ENCODE measurements around the gene THSD7B. TPM values are rescaled to one million over a fixed set of nuclear protein-coding genes. Genes with fewer than 3 reads are reported as not detected.

Gene THSD7B
- total and polyA plus RNA-seq, 9 of the 15 experiments (the other 6 are each of a cell fraction or from before 2014, with no cell fraction given): not detected

DNA sequence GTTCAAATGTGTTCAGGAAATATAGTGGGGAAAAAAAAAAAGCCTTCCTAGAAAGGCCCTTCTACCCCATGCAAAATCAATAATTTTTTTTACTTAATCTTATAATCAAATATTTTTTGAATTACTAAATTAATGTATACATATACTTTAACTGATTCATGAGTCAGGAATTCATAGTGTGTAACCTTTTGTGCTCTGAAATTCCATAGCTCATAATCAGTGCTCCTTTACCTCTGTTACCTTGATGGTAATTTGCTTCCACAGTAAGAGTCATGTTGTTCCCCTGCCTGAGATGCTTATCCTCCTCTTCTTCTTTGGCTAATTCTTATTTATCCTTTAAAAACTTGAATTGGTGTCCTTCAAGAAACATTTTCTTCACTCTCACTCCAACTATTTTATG, 414.2 kb downstream of the THSD7B start:
- no peak overlapping the region for H3K4me3 ChIP-seq
- H3K27ac ChIP-seq (ENCODE audit: extremely low read depth, low read depth, low read length): no peak overlapping the region
- no peaks in the 10 kb centered on the region for H3K9me3 ChIP-seq (replicated peaks; ENCODE audit: control insufficient read depth, insufficient read depth, low read depth, low read length)
- H2AFZ ChIP-seq (ENCODE audit: low read depth, low read length): no peak overlapping the region
- DNase-seq (ENCODE audit: extremely low read depth in 1 of 4, low spot score in 3 of 4): no peak
- H3K9ac ChIP-seq (ENCODE audit: insufficient read depth in 1 of 2, low read depth in 2 of 2, low read length in 2 of 2): no peak overlapping the region
- no peaks in the 10 kb centered on the region for H3K36me3 ChIP-seq (ENCODE audit: control insufficient read depth, insufficient read depth, low read length)
- BruUV-seq (replicated peaks): no TSS peak
- no peak for TF ChIP-seq BCL6 (CRISPR knock-in tag; IDR thresholded peaks at IDR 0.05)
- TF ChIP-seq, protein P1, sequence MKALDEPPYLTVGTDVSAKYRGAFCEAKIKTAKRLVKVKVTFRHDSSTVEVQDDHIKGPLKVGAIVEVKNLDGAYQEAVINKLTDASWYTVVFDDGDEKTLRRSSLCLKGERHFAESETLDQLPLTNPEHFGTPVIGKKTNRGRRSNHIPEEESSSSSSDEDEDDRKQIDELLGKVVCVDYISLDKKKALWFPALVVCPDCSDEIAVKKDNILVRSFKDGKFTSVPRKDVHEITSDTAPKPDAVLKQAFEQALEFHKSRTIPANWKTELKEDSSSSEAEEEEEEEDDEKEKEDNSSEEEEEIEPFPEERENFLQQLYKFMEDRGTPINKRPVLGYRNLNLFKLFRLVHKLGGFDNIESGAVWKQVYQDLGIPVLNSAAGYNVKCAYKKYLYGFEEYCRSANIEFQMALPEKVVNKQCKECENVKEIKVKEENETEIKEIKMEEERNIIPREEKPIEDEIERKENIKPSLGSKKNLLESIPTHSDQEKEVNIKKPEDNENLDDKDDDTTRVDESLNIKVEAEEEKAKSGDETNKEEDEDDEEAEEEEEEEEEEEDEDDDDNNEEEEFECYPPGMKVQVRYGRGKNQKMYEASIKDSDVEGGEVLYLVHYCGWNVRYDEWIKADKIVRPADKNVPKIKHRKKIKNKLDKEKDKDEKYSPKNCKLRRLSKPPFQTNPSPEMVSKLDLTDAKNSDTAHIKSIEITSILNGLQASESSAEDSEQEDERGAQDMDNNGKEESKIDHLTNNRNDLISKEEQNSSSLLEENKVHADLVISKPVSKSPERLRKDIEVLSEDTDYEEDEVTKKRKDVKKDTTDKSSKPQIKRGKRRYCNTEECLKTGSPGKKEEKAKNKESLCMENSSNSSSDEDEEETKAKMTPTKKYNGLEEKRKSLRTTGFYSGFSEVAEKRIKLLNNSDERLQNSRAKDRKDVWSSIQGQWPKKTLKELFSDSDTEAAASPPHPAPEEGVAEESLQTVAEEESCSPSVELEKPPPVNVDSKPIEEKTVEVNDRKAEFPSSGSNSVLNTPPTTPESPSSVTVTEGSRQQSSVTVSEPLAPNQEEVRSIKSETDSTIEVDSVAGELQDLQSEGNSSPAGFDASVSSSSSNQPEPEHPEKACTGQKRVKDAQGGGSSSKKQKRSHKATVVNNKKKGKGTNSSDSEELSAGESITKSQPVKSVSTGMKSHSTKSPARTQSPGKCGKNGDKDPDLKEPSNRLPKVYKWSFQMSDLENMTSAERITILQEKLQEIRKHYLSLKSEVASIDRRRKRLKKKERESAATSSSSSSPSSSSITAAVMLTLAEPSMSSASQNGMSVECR (CRISPR knock-in tag; IDR thresholded peaks at IDR 0.05): no peak
- TF ChIP-seq RFX5 (IDR thresholded peaks at IDR 0.05; ENCODE audit: low read depth, low read length): no peak
- TF ChIP-seq ATF7 (IDR thresholded peaks at IDR 0.05): no peak
- TF ChIP-seq ZNF717 (CRISPR knock-in tag; IDR thresholded peaks at IDR 0.05): no peak
- no peak for TF ChIP-seq NFXL1 (CRISPR knock-in tag; IDR thresholded peaks at IDR 0.05)
- TF ChIP-seq HNRNPK (IDR thresholded peaks at IDR 0.05; ENCODE audit: low read depth, low read length, poor library complexity, severe bottlenecking): no peak
- TF ChIP-seq FIP1L1 (IDR thresholded peaks at IDR 0.05; ENCODE audit: low read depth, low read length, poor library complexity, severe bottlenecking): no peak
- no peak for TF ChIP-seq MYC (IDR thresholded peaks at IDR 0.05; ENCODE audit: low read depth, low read length)
- no peak for TF ChIP-seq MYC (CRISPR knock-in tag; IDR thresholded peaks at IDR 0.05; ENCODE audit: borderline replicate concordance, low read depth)
- TF ChIP-seq ZNF57 (CRISPR knock-in tag; IDR thresholded peaks at IDR 0.05): no peak
- TF ChIP-seq NR2F6 (CRISPR knock-in tag; IDR thresholded peaks at IDR 0.05): no peak
- ATAC-seq: no peak
- intact Hi-C loops (cut with micrococcal nuclease) (no loop called here), in situ Hi-C loops (cut with MboI) (no loop called here)
- H4K20me1 ChIP-seq (replicated peaks; ENCODE audit: control insufficient read depth, insufficient read depth, low read length): no peaks in the 10 kb centered on the region
- ChIA-PET POLR2A (no interaction called here), CTCF (ENCODE audit: low intra/inter-chr PET ratio) (no interaction called here)
- H3K4me2 ChIP-seq (ENCODE audit: insufficient read depth, low read length): no peak overlapping the region
- FAIRE-seq: no peak
- no peaks in the 10 kb centered on the region for H3K9me1 ChIP-seq (ENCODE audit: control insufficient read depth, insufficient read depth, low read length)
- no peaks in the 10 kb centered on the region for H3K4me1 ChIP-seq (replicated peaks in 1 of 2; ENCODE audit: control insufficient read depth in 2 of 2, insufficient read depth in 2 of 2, low read length in 2 of 2)
- H3K27me3 ChIP-seq (ENCODE audit: control insufficient read depth in 2 of 2, insufficient read depth in 2 of 2, low read length in 2 of 2): no peaks in the 10 kb centered on the region
- no peaks in the 10 kb centered on the region for H3K79me2 ChIP-seq (ENCODE audit: control insufficient read depth, insufficient read depth, low read length)

Data from K562 (cell line).